ENCODE measurements around the gene PKP1.

Gene PKP1

GRCh38 chr1:201283836-201284553 is 689 bp downstream of the PKP1 start:
- no peak for DNase-seq

- DNase-seq = no peak
Observed at GRCh38 chr1:201284636-201285035, 1.3 kb downstream of the PKP1 start.

GRCh38 chr1:201285846-201286245 is 2.5 kb downstream of the PKP1 start:
- no peak for DNase-seq

GRCh38 chr1:201286445-201286844 is 3.1 kb downstream of the PKP1 start:
- DNase-seq = no peak

GRCh38 chr1:201288007-201288406 is 4.7 kb downstream of the PKP1 start:
- DNase-seq = no peak

GRCh38 chr1:201288765-201289164 is 5.5 kb downstream of the PKP1 start:
- DNase-seq = no peak

- DNase-seq = no peak
Observed at GRCh38 chr1:201290551-201290950, 7.2 kb downstream of the PKP1 start.

GRCh38 chr1:201291916-201292315 is 8.6 kb downstream of the PKP1 start:
- no peak for DNase-seq

- no peak for DNase-seq
Observed at GRCh38 chr1:201294876-201295275, 11.6 kb downstream of the PKP1 start.

GRCh38 chr1:201295346-201295745 is 12.0 kb downstream of the PKP1 start:
- no peak for DNase-seq

- DNase-seq = no peak
Observed at GRCh38 chr1:201295861-201296260, 12.6 kb downstream of the PKP1 start.

GRCh38 chr1:201296352-201296751 is 13.0 kb downstream of the PKP1 start:
- DNase-seq = no peak

- no peak for DNase-seq
Observed at GRCh38 chr1:201298396-201299381, 15.4 kb downstream of the PKP1 start.

GRCh38 chr1:201299968-201300367 is 16.7 kb downstream of the PKP1 start:
- no peak for DNase-seq

GRCh38 chr1:201300641-201301040 is 17.3 kb downstream of the PKP1 start:
- no peak for DNase-seq

- DNase-seq = no peak
Observed at GRCh38 chr1:201302163-201303152, 19.2 kb downstream of the PKP1 start.

- DNase-seq = no peak
Observed at GRCh38 chr1:201304126-201304525, 20.8 kb downstream of the PKP1 start.

GRCh38 chr1:201305815-201306214 is 22.5 kb downstream of the PKP1 start:
- DNase-seq = no peak

- no peak for DNase-seq
Observed at GRCh38 chr1:201307231-201307630, 23.9 kb downstream of the PKP1 start.

GRCh38 chr1:201307760-201308499 is 24.6 kb downstream of the PKP1 start:
- DNase-seq = no peak

- no peak for DNase-seq
Observed at GRCh38 chr1:201309416-201309815, 26.1 kb downstream of the PKP1 start.
